OCI-LY3 (cell line): Measurements from ENCODE around the gene RGS9.

Experiments used
- CTCF ChIP-seq: fragments of 200-600, 300-600 bp; sonication (generic); IDR thresholded peaks from 2 replicates; pipeline ENCODE4 v1.5.1; 2014; ENCODE audit warnings: antibody characterized with exemption, low read length, low read depth
- EZH2phosphoT487 ChIP-seq: fragments of 200-600 bp; shearing (Covaris generic); IDR thresholded peaks from 2 replicates; pipeline ENCODE4 v1.6.1; 2018; ENCODE audit warnings: antibody characterized with exemption, mixed run types, low read depth

DNA sequence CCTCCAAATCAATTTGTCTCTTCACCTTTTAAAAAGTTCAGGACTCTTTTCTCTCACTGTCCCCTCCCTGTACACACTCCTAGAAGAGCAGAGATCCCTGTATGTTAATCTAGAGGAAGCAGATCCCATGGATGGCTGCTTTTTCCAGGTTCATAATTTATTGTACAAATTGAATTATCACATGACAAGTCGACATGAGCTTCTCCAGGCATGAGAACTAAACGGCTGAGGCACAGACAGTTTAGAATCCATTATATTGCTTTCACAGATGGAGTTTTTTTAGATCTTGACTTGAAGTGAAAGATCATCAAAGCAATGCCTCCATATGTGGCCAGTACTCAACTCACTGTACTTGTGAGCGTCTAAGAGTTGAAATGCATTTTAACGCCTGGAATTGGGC is 47.9 kb downstream of the RGS9 start:
- TF ChIP-seq EZH2phosphoT487 (no peak), CTCF (no peak)
